Coronary artery (tissue), 2 donors: ENCODE data around the gene SPINDOC.

Source experiments
- DNase-seq: peaks from one replicate; pipeline ENCODE4 v3.0.0-alpha.2; 2017; ENCODE audit warnings: low spot score
- H3K27ac ChIP-seq, 2 donors: fragments of 200-600 bp; sonication (generic); one replicate each; pipeline ENCODE4 v1.5.1; 2016 to 2019
- H3K4me3 ChIP-seq: fragments of 200-600 bp; sonication (generic); 2 replicates; pipeline ENCODE4 v1.5.1; 2016; ENCODE audit warnings: mild to moderate bottlenecking, moderate library complexity
- CTCF ChIP-seq: fragments of 200-600 bp; sonication (generic); IDR thresholded peaks from one replicate; pipeline ENCODE4 v1.5.1; 2019; ENCODE audit warnings: antibody characterized with exemption

SPINDOC gene

GRCh38 chr11:63847363-63847762, 34.1 kb downstream of the SPINDOC start:
- H3K27ac ChIP-seq: no peak overlapping the region
- DNase-seq: no peak
- TF ChIP-seq CTCF: no peak
- no peak overlapping the region for H3K4me3 ChIP-seq

- TF ChIP-seq CTCF: no peak
- no peak for DNase-seq
- Histone ChIP-seq H3K4me3 (no peak overlapping the region), H3K27ac (no peak overlapping the region)
Observed at GRCh38 chr11:63849691-63850090, 36.4 kb downstream of the SPINDOC start.

- H3K27ac ChIP-seq: no peak overlapping the region
- no peak for TF ChIP-seq CTCF
- H3K4me3 ChIP-seq: no peak overlapping the region
- no peak for DNase-seq
Observed at GRCh38 chr11:63850920-63851319, 37.7 kb downstream of the SPINDOC start.

- no peak for TF ChIP-seq CTCF
- H3K27ac ChIP-seq: no peak overlapping the region
Observed at GRCh38 chr11:63851364-63851763, 38.1 kb downstream of the SPINDOC start.

GRCh38 chr11:63853476-63853875, 40.2 kb downstream of the SPINDOC start:
- DNase-seq: no peak
- H3K27ac ChIP-seq: no peak overlapping the region
- no peak overlapping the region for H3K4me3 ChIP-seq
- no peak for TF ChIP-seq CTCF

More at GRCh38 chr11:63851364-63851763, 38.1 kb downstream of the SPINDOC start:
- DNase-seq: no peak
- no peak overlapping the region for H3K4me3 ChIP-seq

GRCh38 chr11:63854696-63855095, 41.4 kb downstream of the SPINDOC start:
- Histone ChIP-seq H3K27ac (no peak overlapping the region), H3K4me3 (no peak overlapping the region)
- DNase-seq: no peak
- TF ChIP-seq CTCF: no peak

- DNase-seq: no peak
- no peak for TF ChIP-seq CTCF
- Histone ChIP-seq H3K4me3 (no peak overlapping the region), H3K27ac (no peak overlapping the region)
Observed at GRCh38 chr11:63855975-63856374, 42.7 kb downstream of the SPINDOC start.
